Kidney (tissue), 14 donors: Measurements from ENCODE around the gene WSB1. TPM values are rescaled to one million over a fixed set of nuclear protein-coding genes. Genes with fewer than 3 reads are reported as not detected.
"Not testable (repeated sequence)": the region's sequence is repeated elsewhere in the genome, so short reads cannot be mapped to it uniquely, and the experiment has no call there.

Experiments used
- DNase-seq, 5 donors: peaks; one replicate each; pipeline ENCODE4 v3.0.0-alpha.2; 2013 to 2020
- FAIRE-seq: peaks from 2 replicates; lab custom pipeline; 2012; peaks lifted over from hg19 to GRCh38; lab: Jason Lieb, UNC
- H3K27ac ChIP-seq, 2 donors: one replicate each; pipeline ENCODE4 v1.7.0; 2013; ENCODE audit warnings: low read depth in 2 of 2, low read length in 2 of 2, inconsistent platforms in 1 of 2
- H3K27me3 ChIP-seq: one replicate; pipeline ENCODE4 v1.7.1; 2013; ENCODE audit warnings: low read length, inconsistent platforms; ENCODE audit not compliant: control insufficient read depth, insufficient read depth
- H3K36me3 ChIP-seq, 3 donors: one replicate each; pipeline versions ENCODE4 v1.7.0 to v1.7.1; 2013; ENCODE audit warnings: low read length in 3 of 3, control low read depth in 1 of 3, inconsistent platforms in 1 of 3; ENCODE audit not compliant: insufficient read depth in 3 of 3, control insufficient read depth in 2 of 3
- H3K4me1 ChIP-seq, 3 donors: one replicate each; pipeline versions ENCODE4 v1.7.0 to v1.7.1; 2013; ENCODE audit warnings: low read length in 3 of 3, inconsistent platforms in 1 of 3, low read depth in 1 of 3; ENCODE audit not compliant: control insufficient read depth in 2 of 3, insufficient read depth in 2 of 3
- H3K4me3 ChIP-seq, 3 donors: one replicate each; pipeline versions ENCODE4 v1.7.0 to v1.8.1; 2013; ENCODE audit warnings: low read length in 3 of 3, control low read depth in 1 of 3, inconsistent platforms in 1 of 3
- H3K9ac ChIP-seq, 3 donors: one replicate each; pipeline versions ENCODE4 v1.7.0 to v1.7.1; 2013; ENCODE audit warnings: low read length in 3 of 3, control low read depth in 1 of 3, inconsistent platforms in 1 of 3
- H3K9me3 ChIP-seq, 3 donors: one replicate each; pipeline versions ENCODE4 v1.7.0 to v1.7.1; 2013; ENCODE audit warnings: low read length in 3 of 3, control low read depth in 1 of 3, inconsistent platforms in 1 of 3; ENCODE audit not compliant: control insufficient read depth in 2 of 3, insufficient read depth in 1 of 3
- intact Hi-C: fragments of 100-400 bp; cut with DNase I; formaldehyde crosslinking; loops from one replicate; pipeline ENCODE4 v1.11.1; 2022
- polyA plus RNA-seq: library from polyadenylated mRNA; stranded (reverse); fragments of 350-450 nt; fragmentation: Illumina TruSeq; extraction: RNeasy Lipid Tissue Mini Kit (QIAGEN cat#74804); gene quantifications from one replicate; pipeline ENCODE4 v1.2.3, GENCODE V29; 2014; ENCODE audit warnings: low read depth, low replicate concordance; ENCODE audit not compliant: insufficient read depth
- total RNA-seq: library from RNA; stranded (reverse); fragmentation: NEBNext Ultra II Directional; extraction: Animal tissue kit (Norgen Biotek cat#: 25700); gene quantifications from one replicate; pipeline ENCODE4 v1.2.1, GENCODE V29; 2021
- TF ChIP-seq, protein P1 (sequence below): IDR thresholded peaks from 3 replicates; pipeline ENCODE4 v1.5.1; 2012; ENCODE audit warnings: mild to moderate bottlenecking, moderate library complexity, borderline replicate concordance; ENCODE audit not compliant: insufficient read depth; ENCODE audit errors: extremely low read depth
- donor health status: control.
- donor health status: control.
- donor health status: control.
- donor health status: control.
- donor health status: control.
- donor health status: DM: yes; HTN: yes; CAD: no.
- donor health status: Normal renal cell carcinoma (clear cell type).

Gene WSB1
- total and polyA plus RNA-seq, 2 donors from 2014 or later: 59.8 to 195 TPM

DNA sequence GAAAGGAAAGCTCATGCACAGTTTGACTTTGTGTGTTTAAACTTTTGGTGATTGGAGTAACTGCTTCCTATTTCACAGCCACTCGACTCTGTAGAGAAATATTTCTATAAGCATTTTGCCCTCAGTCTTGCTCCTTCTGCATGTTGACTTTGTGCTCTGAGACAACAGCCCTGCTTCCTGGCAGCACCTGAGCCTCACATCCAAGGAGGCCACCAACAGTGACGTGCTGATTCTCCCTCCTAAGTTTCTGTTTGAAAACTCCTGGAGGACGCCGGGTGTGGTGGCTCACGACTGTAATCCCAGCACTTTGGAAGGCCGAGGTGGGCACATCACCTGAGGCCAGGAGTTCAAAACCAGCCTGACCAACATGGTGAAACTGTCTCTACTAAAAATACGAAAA lies 23.9 kb upstream of the WSB1 start:
- FAIRE-seq: no peak
- DNase-seq: no peak
- no peaks in the 10 kb centered on the region for H3K27me3 ChIP-seq
- intact Hi-C loops: no loop called here
- H3K36me3 ChIP-seq: no peaks in the 10 kb centered on the region
- H3K9ac ChIP-seq: no peak overlapping the region
- no peak overlapping the region for H3K4me3 ChIP-seq
- H3K4me1 ChIP-seq: no peaks in the 10 kb centered on the region
- no peaks in the 10 kb centered on the region for H3K9me3 ChIP-seq
- TF ChIP-seq, protein P1, sequence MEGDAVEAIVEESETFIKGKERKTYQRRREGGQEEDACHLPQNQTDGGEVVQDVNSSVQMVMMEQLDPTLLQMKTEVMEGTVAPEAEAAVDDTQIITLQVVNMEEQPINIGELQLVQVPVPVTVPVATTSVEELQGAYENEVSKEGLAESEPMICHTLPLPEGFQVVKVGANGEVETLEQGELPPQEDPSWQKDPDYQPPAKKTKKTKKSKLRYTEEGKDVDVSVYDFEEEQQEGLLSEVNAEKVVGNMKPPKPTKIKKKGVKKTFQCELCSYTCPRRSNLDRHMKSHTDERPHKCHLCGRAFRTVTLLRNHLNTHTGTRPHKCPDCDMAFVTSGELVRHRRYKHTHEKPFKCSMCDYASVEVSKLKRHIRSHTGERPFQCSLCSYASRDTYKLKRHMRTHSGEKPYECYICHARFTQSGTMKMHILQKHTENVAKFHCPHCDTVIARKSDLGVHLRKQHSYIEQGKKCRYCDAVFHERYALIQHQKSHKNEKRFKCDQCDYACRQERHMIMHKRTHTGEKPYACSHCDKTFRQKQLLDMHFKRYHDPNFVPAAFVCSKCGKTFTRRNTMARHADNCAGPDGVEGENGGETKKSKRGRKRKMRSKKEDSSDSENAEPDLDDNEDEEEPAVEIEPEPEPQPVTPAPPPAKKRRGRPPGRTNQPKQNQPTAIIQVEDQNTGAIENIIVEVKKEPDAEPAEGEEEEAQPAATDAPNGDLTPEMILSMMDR: no peak
- no peak overlapping the region for H3K27ac ChIP-seq

DNA sequence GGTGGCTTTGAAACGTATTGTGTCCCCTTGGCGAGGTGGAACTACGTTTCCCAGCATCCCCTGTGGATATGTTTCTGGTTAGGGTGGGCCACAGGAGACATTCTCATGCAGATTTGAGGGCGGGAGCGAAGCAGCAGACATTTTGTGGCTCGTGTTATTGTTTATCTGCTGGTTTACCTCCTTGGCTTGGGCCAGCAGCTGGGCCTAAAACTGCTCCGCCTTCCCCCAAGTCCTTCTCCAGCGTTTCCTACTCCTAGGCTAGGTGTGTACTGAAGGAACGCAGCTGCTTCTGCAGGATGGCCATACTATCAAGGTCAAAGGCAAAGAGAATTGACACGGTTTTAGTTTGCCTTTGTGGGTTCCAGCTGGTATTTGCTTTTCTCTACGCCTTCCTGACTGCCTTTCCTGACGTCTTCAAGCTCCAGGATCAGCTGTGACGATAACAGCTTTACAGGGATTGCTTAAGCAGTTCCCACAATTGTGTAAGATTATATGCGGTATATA lies 17.2 kb upstream of the WSB1 start:
- Histone ChIP-seq H3K27ac (no peak overlapping the region), H3K36me3 (no peaks in the 10 kb centered on the region), H3K4me1 (no peaks in the 10 kb centered on the region), H3K4me3 (no peak overlapping the region), H3K27me3 (no peaks in the 10 kb centered on the region), H3K9me3 (no peaks in the 10 kb centered on the region), H3K9ac (no peak overlapping the region)
- TF ChIP-seq, protein P1: no peak
- FAIRE-seq: no peak
- DNase-seq: peak in 1 of 5 donors; percentile 37
- intact Hi-C loops: no loop called here

DNA sequence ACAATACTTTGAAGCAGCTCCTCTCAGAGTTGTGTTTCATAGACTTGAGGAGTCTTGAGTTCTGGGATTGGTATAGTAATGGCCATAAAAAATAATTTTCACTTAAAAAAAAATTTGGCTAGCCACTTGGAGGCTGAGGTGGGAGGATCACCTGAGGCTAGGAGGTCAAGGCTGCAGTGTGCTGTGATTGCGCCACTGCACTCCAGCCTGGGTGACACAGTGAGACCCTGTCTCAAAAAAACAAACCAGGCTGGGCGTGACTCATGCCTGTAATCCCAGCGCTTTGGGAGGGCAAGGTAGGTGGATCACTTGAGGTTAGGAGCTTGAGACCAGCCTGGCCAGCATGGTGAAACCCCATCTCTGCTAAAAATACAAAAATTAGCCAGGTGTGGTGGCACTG lies 14.8 kb upstream of the WSB1 start:
- FAIRE-seq, H3K9ac ChIP-seq, DNase-seq, H3K27me3 ChIP-seq, H3K4me3 ChIP-seq, H3K36me3 ChIP-seq, H3K27ac ChIP-seq, H3K9me3 ChIP-seq, H3K4me1 ChIP-seq, intact Hi-C loops: not testable (repeated sequence)

GRCh38 chr17:27280527-27280926 lies 13.4 kb upstream of the WSB1 start:
- FAIRE-seq (no peak), DNase-seq (no peak)
- no peaks in the 10 kb centered on the region for H3K4me1 ChIP-seq
- no peaks in the 10 kb centered on the region for H3K36me3 ChIP-seq
- H3K9me3 ChIP-seq: no peaks in the 10 kb centered on the region
- TF ChIP-seq, protein P1: no peak
- no peak overlapping the region for H3K4me3 ChIP-seq
- intact Hi-C loops: no loop called here
- H3K27me3 ChIP-seq: no peaks in the 10 kb centered on the region
- H3K9ac ChIP-seq: no peak overlapping the region
- H3K27ac ChIP-seq: no peak overlapping the region
